ENCODE data around the gene EIF1B.

Gene EIF1B

GRCh38 chr3:40307176-40307575 lies 2.3 kb upstream of the EIF1B start:
- Histone ChIP-seq H3K27ac (ENCODE audit: insufficient read depth, low read depth, low read length, poor library complexity, severe bottlenecking) (no peak overlapping the region), H3K36me3 (ENCODE audit: control insufficient read depth, insufficient read depth, low read length) (no peaks in the 10 kb centered on the region), H3K4me1 (ENCODE audit: control insufficient read depth, insufficient read depth, low read length) (peaks cover 9% of the 10 kb centered on the region), H3K9me3 (ENCODE audit: control insufficient read depth, low read length) (no peaks in the 10 kb centered on the region), H3K4me3 (ENCODE audit: insufficient read depth, low read depth, low read length) (no peak overlapping the region), H3K27me3 (ENCODE audit: control insufficient read depth, insufficient read depth, low read length, poor library complexity, severe bottlenecking) (no peaks in the 10 kb centered on the region)
- 100% methylated on average over 1 of the region's 1 CpG; no CpG with 5 or more reads in 1 of the 2 experiments for WGBS, 2 experiments

GRCh38 chr3:40308725-40309417 lies 636 bp upstream of the EIF1B start:
- Histone ChIP-seq H3K27ac (ENCODE audit: insufficient read depth, low read depth, low read length, poor library complexity, severe bottlenecking) (no peak overlapping the region), H3K4me3 (ENCODE audit: insufficient read depth, low read depth, low read length) (peak overlapping the region; percentile 56), H3K4me1 (ENCODE audit: control insufficient read depth, insufficient read depth, low read length) (peaks cover 9% of the 10 kb centered on the region), H3K27me3 (ENCODE audit: control insufficient read depth, insufficient read depth, low read length, poor library complexity, severe bottlenecking) (no peaks in the 10 kb centered on the region), H3K36me3 (ENCODE audit: control insufficient read depth, insufficient read depth, low read length) (peaks cover under 1% of the 10 kb centered on the region), H3K9me3 (ENCODE audit: control insufficient read depth, low read length) (no peaks in the 10 kb centered on the region)
- 49 to 52% methylated on average over 20 of the region's 20 CpGs for WGBS, 2 experiments

- WGBS, 2 experiments, result 0% methylated on average over 44 to 49 of the region's 49 CpGs
- Histone ChIP-seq H3K9me3 (ENCODE audit: control insufficient read depth, low read length) (no peaks in the 10 kb centered on the region), H3K36me3 (ENCODE audit: control insufficient read depth, insufficient read depth, low read length) (peaks cover 3% of the 10 kb centered on the region), H3K4me1 (ENCODE audit: control insufficient read depth, insufficient read depth, low read length) (peaks cover 9% of the 10 kb centered on the region), H3K27me3 (ENCODE audit: control insufficient read depth, insufficient read depth, low read length, poor library complexity, severe bottlenecking) (no peaks in the 10 kb centered on the region), H3K4me3 (ENCODE audit: insufficient read depth, low read depth, low read length) (peak overlapping the region; percentile 56), H3K27ac (ENCODE audit: insufficient read depth, low read depth, low read length, poor library complexity, severe bottlenecking) (peak overlapping the region; percentile 72)
Observed at GRCh38 chr3:40309925-40310695, 603 bp downstream of the EIF1B start.

GRCh38 chr3:40310705-40311104 lies 1.2 kb downstream of the EIF1B start:
- 8 to 17% methylated on average over 5 of the region's 6 CpGs for WGBS, 2 experiments
- peaks cover 9% of the 10 kb centered on the region for H3K4me1 ChIP-seq (ENCODE audit: control insufficient read depth, insufficient read depth, low read length)
- H3K36me3 ChIP-seq (ENCODE audit: control insufficient read depth, insufficient read depth, low read length), result peaks cover 3% of the 10 kb centered on the region
- H3K27ac ChIP-seq (ENCODE audit: insufficient read depth, low read depth, low read length, poor library complexity, severe bottlenecking), result no peak overlapping the region
- H3K9me3 ChIP-seq (ENCODE audit: control insufficient read depth, low read length), result no peaks in the 10 kb centered on the region
- peak overlapping the region; percentile 56 for H3K4me3 ChIP-seq (ENCODE audit: insufficient read depth, low read depth, low read length)
- no peaks in the 10 kb centered on the region for H3K27me3 ChIP-seq (ENCODE audit: control insufficient read depth, insufficient read depth, low read length, poor library complexity, severe bottlenecking)

GRCh38 chr3:40312661-40313226 lies 3.2 kb downstream of the EIF1B start:
- no peak overlapping the region for H3K4me3 ChIP-seq (ENCODE audit: insufficient read depth, low read depth, low read length)
- 87 to 95% methylated on average over 2 of the region's 2 CpGs for WGBS, 2 experiments
- H3K4me1 ChIP-seq (ENCODE audit: control insufficient read depth, insufficient read depth, low read length), result peaks cover 9% of the 10 kb centered on the region
- peaks cover 3% of the 10 kb centered on the region for H3K36me3 ChIP-seq (ENCODE audit: control insufficient read depth, insufficient read depth, low read length)
- no peaks in the 10 kb centered on the region for H3K27me3 ChIP-seq (ENCODE audit: control insufficient read depth, insufficient read depth, low read length, poor library complexity, severe bottlenecking)
- no peaks in the 10 kb centered on the region for H3K9me3 ChIP-seq (ENCODE audit: control insufficient read depth, low read length)
- no peak overlapping the region for H3K27ac ChIP-seq (ENCODE audit: insufficient read depth, low read depth, low read length, poor library complexity, severe bottlenecking)

- H3K27me3 ChIP-seq (ENCODE audit: control insufficient read depth, insufficient read depth, low read length, poor library complexity, severe bottlenecking), result no peaks in the 10 kb centered on the region
- peaks cover 9% of the 10 kb centered on the region for H3K4me1 ChIP-seq (ENCODE audit: control insufficient read depth, insufficient read depth, low read length)
- H3K36me3 ChIP-seq (ENCODE audit: control insufficient read depth, insufficient read depth, low read length), result peaks cover 3% of the 10 kb centered on the region
- H3K27ac ChIP-seq (ENCODE audit: insufficient read depth, low read depth, low read length, poor library complexity, severe bottlenecking), result no peak overlapping the region
- no peaks in the 10 kb centered on the region for H3K9me3 ChIP-seq (ENCODE audit: control insufficient read depth, low read length)
- no peak overlapping the region for H3K4me3 ChIP-seq (ENCODE audit: insufficient read depth, low read depth, low read length)
- WGBS, 2 experiments, result 95% methylated on average over 8 of the region's 8 CpGs
Observed at GRCh38 chr3:40313975-40314860, 4.7 kb downstream of the EIF1B start.

- peaks cover 3% of the 10 kb centered on the region for H3K36me3 ChIP-seq (ENCODE audit: control insufficient read depth, insufficient read depth, low read length)
- H3K9me3 ChIP-seq (ENCODE audit: control insufficient read depth, low read length), result no peaks in the 10 kb centered on the region
- WGBS, 2 experiments, result 46 to 56% methylated on average over 6 of the region's 6 CpGs
- H3K27ac ChIP-seq (ENCODE audit: insufficient read depth, low read depth, low read length, poor library complexity, severe bottlenecking), result no peak overlapping the region
- H3K4me3 ChIP-seq (ENCODE audit: insufficient read depth, low read depth, low read length), result no peak overlapping the region
- no peaks in the 10 kb centered on the region for H3K4me1 ChIP-seq (ENCODE audit: control insufficient read depth, insufficient read depth, low read length)
- H3K27me3 ChIP-seq (ENCODE audit: control insufficient read depth, insufficient read depth, low read length, poor library complexity, severe bottlenecking), result no peaks in the 10 kb centered on the region
Observed at GRCh38 chr3:40317061-40317855, 7.8 kb downstream of the EIF1B start.

GRCh38 chr3:40321818-40322217 lies 12.3 kb downstream of the EIF1B start:
- Histone ChIP-seq H3K27me3 (ENCODE audit: control insufficient read depth, insufficient read depth, low read length, poor library complexity, severe bottlenecking) (no peaks in the 10 kb centered on the region), H3K4me3 (ENCODE audit: insufficient read depth, low read depth, low read length) (no peak overlapping the region), H3K9me3 (ENCODE audit: control insufficient read depth, low read length) (no peaks in the 10 kb centered on the region), H3K4me1 (ENCODE audit: control insufficient read depth, insufficient read depth, low read length) (no peaks in the 10 kb centered on the region), H3K27ac (ENCODE audit: insufficient read depth, low read depth, low read length, poor library complexity, severe bottlenecking) (no peak overlapping the region), H3K36me3 (ENCODE audit: control insufficient read depth, insufficient read depth, low read length) (no peaks in the 10 kb centered on the region)
- 91 to 94% methylated on average over 2 of the region's 2 CpGs for WGBS, 2 experiments

GRCh38 chr3:40323946-40324345 lies 14.4 kb downstream of the EIF1B start:
- Histone ChIP-seq H3K27ac (ENCODE audit: insufficient read depth, low read depth, low read length, poor library complexity, severe bottlenecking) (no peak overlapping the region), H3K36me3 (ENCODE audit: control insufficient read depth, insufficient read depth, low read length) (no peaks in the 10 kb centered on the region), H3K4me3 (ENCODE audit: insufficient read depth, low read depth, low read length) (no peak overlapping the region), H3K4me1 (ENCODE audit: control insufficient read depth, insufficient read depth, low read length) (no peaks in the 10 kb centered on the region), H3K27me3 (ENCODE audit: control insufficient read depth, insufficient read depth, low read length, poor library complexity, severe bottlenecking) (no peaks in the 10 kb centered on the region), H3K9me3 (ENCODE audit: control insufficient read depth, low read length) (no peaks in the 10 kb centered on the region)
- 75 to 89% methylated on average over 4 of the region's 5 CpGs for WGBS, 2 experiments
